HEK293T (cell line): ENCODE measurements around the gene SLC25A11.

Experiments
- CTCF ChIA-PET: fragments of 350-600 bp; formaldehyde crosslinking; extraction: SDS; loops from one replicate; lab custom pipeline; 2021; ENCODE audit warnings: antibody characterized with exemption, inconsistent platforms; lab: Yijun Ruan, JAX
- POLR2A ChIA-PET: fragments of 350-600 bp; formaldehyde crosslinking; extraction: SDS; loops from one replicate; lab custom pipeline; 2020; ENCODE audit warnings: antibody characterized with exemption, inconsistent platforms; lab: Yijun Ruan, JAX
- DNase-seq: peaks from one replicate; pipeline ENCODE4 v3.0.0; 2012; ENCODE audit warnings: mixed read lengths; ENCODE audit errors: extremely low spot score
- ARNT ChIP-seq: fragments of 450-650 bp; IDR thresholded peaks from 2 replicates; pipeline ENCODE4 v1.6.1; 2017; ENCODE audit warnings: mild to moderate bottlenecking
- BHLHE40 ChIP-seq: fragments of 450-650 bp; IDR thresholded peaks from 2 replicates; pipeline ENCODE4 v1.6.1; 2016; ENCODE audit warnings: mild to moderate bottlenecking, moderate library complexity, borderline replicate concordance
- CTBP1 ChIP-seq: fragments of 450-650 bp; IDR thresholded peaks from 2 replicates; pipeline ENCODE4 v1.6.1; 2016; ENCODE audit warnings: borderline replicate concordance
- ELF4 ChIP-seq: fragments of 450-650 bp; IDR thresholded peaks from 2 replicates; pipeline ENCODE4 v1.6.1; 2017; ENCODE audit warnings: antibody characterized with exemption
- FOXA1 ChIP-seq: fragments of 450-650 bp; IDR thresholded peaks from 2 replicates; pipeline ENCODE4 v1.6.1; 2016; ENCODE audit warnings: mild to moderate bottlenecking
- FOXK2 ChIP-seq: fragments of 450-650 bp; IDR thresholded peaks from 2 replicates; pipeline ENCODE4 v1.6.1; 2016; ENCODE audit warnings: mild to moderate bottlenecking
- FOXM1 ChIP-seq: fragments of 450-650 bp; IDR thresholded peaks from 2 replicates; pipeline ENCODE4 v1.6.1; 2017; ENCODE audit warnings: mild to moderate bottlenecking, borderline replicate concordance
- HDGF ChIP-seq: fragments of 450-650 bp; IDR thresholded peaks from 2 replicates; pipeline ENCODE4 v1.6.1; 2017; ENCODE audit warnings: antibody characterized with exemption, borderline replicate concordance
- L3MBTL2 ChIP-seq: fragments of 450-650 bp; conservative IDR thresholded peaks from 2 replicates; pipeline ENCODE4 v1.6.1; 2016; ENCODE audit warnings: mild to moderate bottlenecking
- LEF1 ChIP-seq: fragments of 450-650 bp; IDR thresholded peaks from 2 replicates; pipeline ENCODE4 v1.6.1; 2017; ENCODE audit warnings: mild to moderate bottlenecking, borderline replicate concordance
- NFRKB ChIP-seq: fragments of 450-650 bp; IDR thresholded peaks from 2 replicates; pipeline ENCODE4 v1.6.1; 2016; ENCODE audit warnings: mild to moderate bottlenecking, moderate library complexity
- PKNOX1 ChIP-seq: fragments of 450-650 bp; IDR thresholded peaks from 2 replicates; pipeline ENCODE4 v1.6.1; 2016
- SP1 ChIP-seq: fragments of 450-650 bp; IDR thresholded peaks from 2 replicates; pipeline ENCODE4 v1.6.1; 2017
- SUZ12 ChIP-seq: fragments of 450-650 bp; IDR thresholded peaks from 2 replicates; pipeline ENCODE4 v1.6.1; 2016; ENCODE audit warnings: mild to moderate bottlenecking
- TARDBP ChIP-seq: fragments of 450-650 bp; IDR thresholded peaks from 2 replicates; pipeline ENCODE4 v1.6.1; 2016
- ZNF384 ChIP-seq: fragments of 450-650 bp; IDR thresholded peaks from 2 replicates; pipeline ENCODE4 v1.6.1; 2016

Gene SLC25A11

GRCh38 chr17:4903051-4903818, 36.6 kb downstream of the SLC25A11 start, which contains the start of gene CHRNE:
Gene CHRNE (minus strand): TSS chr17:4903098. CDS start chr17:4903063, 35 bp downstream.
- peak; percentile 72 for DNase-seq
- CTCF ChIA-PET: interaction anchor here (0.6 to 1.4 kb wide), 7 partner anchors 12 to 193 kb away, joined by 3 to 4 read pairs (median 3); partner anchors contain the start of genes RNF167 and SLC25A11
- POLR2A ChIA-PET: interaction anchor here (1.1 kb wide), 1 partner anchor 113 kb away, joined by 5 read pairs; no protein-coding TSS in a partner anchor
- TF ChIP-seq NFRKB: no peak
- no peak for TF ChIP-seq ARNT
- TF ChIP-seq HDGF: no peak
- no peak for TF ChIP-seq TARDBP
- TF ChIP-seq FOXA1: no peak
- TF ChIP-seq ZNF384: no peak
- no peak for TF ChIP-seq FOXM1
- no peak for TF ChIP-seq BHLHE40

GRCh38 chr17:4902540-4902939, 37.3 kb downstream of the SLC25A11 start:
- ChIA-PET POLR2A (interaction anchor here (0.7 to 1.1 kb wide), 2 partner anchors 56 to 112 kb away, joined by 3 to 5 read pairs; no protein-coding TSS in a partner anchor), CTCF (interaction anchor here (1.1 kb wide), 1 partner anchor 22 kb away, joined by 3 read pairs; no protein-coding TSS in a partner anchor)
- TF ChIP-seq CTBP1 (no peak), PKNOX1 (no peak), ELF4 (no peak), HDGF (no peak), NFRKB (no peak), TARDBP (no peak), BHLHE40 (no peak), SP1 (no peak), FOXK2 (no peak), L3MBTL2 (no peak)
- DNase-seq: no peak

- ChIA-PET POLR2A (interaction anchor here (0.7 kb wide), 1 partner anchor 55 kb away, joined by 3 read pairs; no protein-coding TSS in a partner anchor), CTCF (interaction anchor here (1.1 kb wide), 1 partner anchor 23 kb away, joined by 3 read pairs; no protein-coding TSS in a partner anchor)
- no peak for DNase-seq
These were observed 38.0 kb downstream of the SLC25A11 start for GRCh38 chr17:4901648-4902344.

GRCh38 chr17:4901108-4901647, 38.7 kb downstream of the SLC25A11 start:
- CTCF ChIA-PET: no interaction called here
- TF ChIP-seq ELF4: no peak
- no peak for TF ChIP-seq NFRKB
- no peak for TF ChIP-seq L3MBTL2
- TF ChIP-seq CTBP1: no peak
- no peak for TF ChIP-seq ZNF384
- TF ChIP-seq PKNOX1: no peak
- TF ChIP-seq FOXM1: no peak
- no peak for TF ChIP-seq ARNT
- no peak for TF ChIP-seq FOXA1
- no peak for TF ChIP-seq SP1
- TF ChIP-seq BHLHE40: no peak
- TF ChIP-seq HDGF: no peak
- TF ChIP-seq SUZ12: no peak
- no peak for TF ChIP-seq FOXK2
- TF ChIP-seq LEF1: no peak
- TF ChIP-seq TARDBP: no peak
- DNase-seq: no peak
- POLR2A ChIA-PET: interaction anchor here (1.2 kb wide), 2 partner anchors 8 to 66 kb away, joined by 3 to 4 read pairs; partner anchors contain the start of gene SPAG7

More at GRCh38 chr17:4901648-4902344, 38.0 kb downstream of the SLC25A11 start:
- TF ChIP-seq TARDBP (no peak), CTBP1 (no peak), SUZ12 (no peak), PKNOX1 (no peak)

- ChIA-PET CTCF (no interaction called here), POLR2A (interaction anchor here (1.2 kb wide), 2 partner anchors 9 to 67 kb away, joined by 3 to 4 read pairs; partner anchors contain the start of gene SPAG7)
- no peak for DNase-seq
- no peak for TF ChIP-seq LEF1
- TF ChIP-seq SP1: no peak
- no peak for TF ChIP-seq ARNT
- TF ChIP-seq ELF4: no peak
- TF ChIP-seq SUZ12: no peak
- no peak for TF ChIP-seq HDGF
- no peak for TF ChIP-seq FOXM1
- TF ChIP-seq FOXA1: no peak
- no peak for TF ChIP-seq BHLHE40
- TF ChIP-seq FOXK2: no peak
- TF ChIP-seq L3MBTL2: no peak
- no peak for TF ChIP-seq NFRKB
- TF ChIP-seq CTBP1: no peak
These were observed 39.4 kb downstream of the SLC25A11 start for GRCh38 chr17:4900231-4901107.
